Measurements from ENCODE around the gene PERM1.
"Not testable (repeated sequence)": the region's sequence is repeated elsewhere in the genome, so short reads cannot be mapped to it uniquely, and the experiment has no call there.

DNA sequence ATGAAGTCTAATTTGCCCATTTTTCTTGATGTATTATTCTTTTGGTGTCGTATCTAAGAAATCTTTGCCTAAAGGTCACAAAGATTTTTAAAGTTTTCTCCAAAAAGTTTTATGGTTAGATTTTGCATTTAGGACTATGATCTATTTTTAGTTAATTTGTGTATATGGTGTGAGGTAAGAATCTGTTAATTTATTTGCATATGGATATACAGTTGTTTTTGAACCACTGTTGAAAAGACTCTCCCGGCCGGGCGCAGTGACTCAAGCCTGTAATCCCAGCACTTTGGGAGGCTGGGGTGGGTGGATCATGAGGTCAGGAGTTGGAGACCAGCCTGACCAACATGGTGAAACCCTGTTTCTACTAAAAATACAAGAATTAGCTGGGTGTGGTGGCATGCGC, 6.2 kb upstream of the PERM1 start:
- TF ChIP-seq, protein P1, sequence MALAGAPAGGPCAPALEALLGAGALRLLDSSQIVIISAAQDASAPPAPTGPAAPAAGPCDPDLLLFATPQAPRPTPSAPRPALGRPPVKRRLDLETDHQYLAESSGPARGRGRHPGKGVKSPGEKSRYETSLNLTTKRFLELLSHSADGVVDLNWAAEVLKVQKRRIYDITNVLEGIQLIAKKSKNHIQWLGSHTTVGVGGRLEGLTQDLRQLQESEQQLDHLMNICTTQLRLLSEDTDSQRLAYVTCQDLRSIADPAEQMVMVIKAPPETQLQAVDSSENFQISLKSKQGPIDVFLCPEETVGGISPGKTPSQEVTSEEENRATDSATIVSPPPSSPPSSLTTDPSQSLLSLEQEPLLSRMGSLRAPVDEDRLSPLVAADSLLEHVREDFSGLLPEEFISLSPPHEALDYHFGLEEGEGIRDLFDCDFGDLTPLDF (CRISPR knock-in tag; IDR thresholded peaks at IDR 0.05), result not testable (repeated sequence)
- TF ChIP-seq, protein P2, sequence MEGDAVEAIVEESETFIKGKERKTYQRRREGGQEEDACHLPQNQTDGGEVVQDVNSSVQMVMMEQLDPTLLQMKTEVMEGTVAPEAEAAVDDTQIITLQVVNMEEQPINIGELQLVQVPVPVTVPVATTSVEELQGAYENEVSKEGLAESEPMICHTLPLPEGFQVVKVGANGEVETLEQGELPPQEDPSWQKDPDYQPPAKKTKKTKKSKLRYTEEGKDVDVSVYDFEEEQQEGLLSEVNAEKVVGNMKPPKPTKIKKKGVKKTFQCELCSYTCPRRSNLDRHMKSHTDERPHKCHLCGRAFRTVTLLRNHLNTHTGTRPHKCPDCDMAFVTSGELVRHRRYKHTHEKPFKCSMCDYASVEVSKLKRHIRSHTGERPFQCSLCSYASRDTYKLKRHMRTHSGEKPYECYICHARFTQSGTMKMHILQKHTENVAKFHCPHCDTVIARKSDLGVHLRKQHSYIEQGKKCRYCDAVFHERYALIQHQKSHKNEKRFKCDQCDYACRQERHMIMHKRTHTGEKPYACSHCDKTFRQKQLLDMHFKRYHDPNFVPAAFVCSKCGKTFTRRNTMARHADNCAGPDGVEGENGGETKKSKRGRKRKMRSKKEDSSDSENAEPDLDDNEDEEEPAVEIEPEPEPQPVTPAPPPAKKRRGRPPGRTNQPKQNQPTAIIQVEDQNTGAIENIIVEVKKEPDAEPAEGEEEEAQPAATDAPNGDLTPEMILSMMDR (IDR thresholded peaks at IDR 0.05), result not testable (repeated sequence)
- TF ChIP-seq ETV6 (CRISPR knock-in tag; IDR thresholded peaks at IDR 0.05); ZBTB21 (CRISPR knock-in tag; IDR thresholded peaks at IDR 0.05; ENCODE audit: borderline replicate concordance); ZNF121 (CRISPR knock-in tag; IDR thresholded peaks at IDR 0.05): not testable (repeated sequence)
- TF ChIP-seq, protein P3, sequence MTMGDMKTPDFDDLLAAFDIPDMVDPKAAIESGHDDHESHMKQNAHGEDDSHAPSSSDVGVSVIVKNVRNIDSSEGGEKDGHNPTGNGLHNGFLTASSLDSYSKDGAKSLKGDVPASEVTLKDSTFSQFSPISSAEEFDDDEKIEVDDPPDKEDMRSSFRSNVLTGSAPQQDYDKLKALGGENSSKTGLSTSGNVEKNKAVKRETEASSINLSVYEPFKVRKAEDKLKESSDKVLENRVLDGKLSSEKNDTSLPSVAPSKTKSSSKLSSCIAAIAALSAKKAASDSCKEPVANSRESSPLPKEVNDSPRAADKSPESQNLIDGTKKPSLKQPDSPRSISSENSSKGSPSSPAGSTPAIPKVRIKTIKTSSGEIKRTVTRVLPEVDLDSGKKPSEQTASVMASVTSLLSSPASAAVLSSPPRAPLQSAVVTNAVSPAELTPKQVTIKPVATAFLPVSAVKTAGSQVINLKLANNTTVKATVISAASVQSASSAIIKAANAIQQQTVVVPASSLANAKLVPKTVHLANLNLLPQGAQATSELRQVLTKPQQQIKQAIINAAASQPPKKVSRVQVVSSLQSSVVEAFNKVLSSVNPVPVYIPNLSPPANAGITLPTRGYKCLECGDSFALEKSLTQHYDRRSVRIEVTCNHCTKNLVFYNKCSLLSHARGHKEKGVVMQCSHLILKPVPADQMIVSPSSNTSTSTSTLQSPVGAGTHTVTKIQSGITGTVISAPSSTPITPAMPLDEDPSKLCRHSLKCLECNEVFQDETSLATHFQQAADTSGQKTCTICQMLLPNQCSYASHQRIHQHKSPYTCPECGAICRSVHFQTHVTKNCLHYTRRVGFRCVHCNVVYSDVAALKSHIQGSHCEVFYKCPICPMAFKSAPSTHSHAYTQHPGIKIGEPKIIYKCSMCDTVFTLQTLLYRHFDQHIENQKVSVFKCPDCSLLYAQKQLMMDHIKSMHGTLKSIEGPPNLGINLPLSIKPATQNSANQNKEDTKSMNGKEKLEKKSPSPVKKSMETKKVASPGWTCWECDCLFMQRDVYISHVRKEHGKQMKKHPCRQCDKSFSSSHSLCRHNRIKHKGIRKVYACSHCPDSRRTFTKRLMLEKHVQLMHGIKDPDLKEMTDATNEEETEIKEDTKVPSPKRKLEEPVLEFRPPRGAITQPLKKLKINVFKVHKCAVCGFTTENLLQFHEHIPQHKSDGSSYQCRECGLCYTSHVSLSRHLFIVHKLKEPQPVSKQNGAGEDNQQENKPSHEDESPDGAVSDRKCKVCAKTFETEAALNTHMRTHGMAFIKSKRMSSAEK (CRISPR knock-in tag; IDR thresholded peaks at IDR 0.05; ENCODE audit: borderline replicate concordance), result not testable (repeated sequence)

Data from WTC11 (cell line).